ENCODE data around the gene GSK3B.
A peak's percentile ranks its signal among the peaks of the same experiment; 100 is the strongest.
"Not testable (repeated sequence)": the region's sequence is repeated elsewhere in the genome, so short reads cannot be mapped to it uniquely, and the experiment has no call there.

Gene GSK3B

DNA sequence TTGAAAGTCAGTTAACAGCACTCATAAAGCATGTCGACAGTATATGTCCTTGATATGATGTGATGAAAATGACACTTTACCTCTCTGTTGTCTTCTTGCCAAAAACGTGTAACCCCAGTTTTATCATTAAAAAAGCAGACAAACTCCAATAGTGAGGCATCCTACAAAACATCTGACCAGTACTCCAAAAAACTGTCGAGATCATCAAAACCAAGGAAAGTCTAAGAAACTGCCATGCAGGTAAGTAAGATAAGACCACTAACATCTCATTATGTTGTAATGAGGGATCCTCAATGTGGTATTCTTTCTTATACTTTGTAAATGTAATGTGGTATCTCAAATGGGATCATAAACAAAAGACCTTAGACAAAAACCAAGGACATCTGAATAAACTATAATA, 160.0 kb downstream of the GSK3B start:
- no peak for DNase-seq (ENCODE audit: low spot score)

DNA sequence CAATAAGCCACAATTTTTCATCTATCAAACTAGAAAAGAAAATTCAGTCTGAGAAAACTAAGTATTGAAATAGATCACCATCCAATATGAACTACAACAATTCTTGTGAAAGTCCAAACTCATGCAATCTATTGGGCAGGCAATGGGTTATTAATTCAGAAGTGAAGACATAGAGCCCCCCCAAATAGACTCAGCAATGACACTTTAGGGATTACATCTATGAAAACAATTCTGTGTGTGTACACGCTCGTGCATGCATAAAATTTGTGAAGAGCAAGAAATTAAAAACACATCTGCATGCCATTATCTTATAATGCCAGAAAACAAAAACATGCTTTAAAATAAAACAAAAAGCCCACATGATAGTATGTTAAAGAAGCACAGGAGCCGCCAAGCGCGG, 161.0 kb downstream of the GSK3B start:
- no peak for DNase-seq (ENCODE audit: low spot score)

DNA sequence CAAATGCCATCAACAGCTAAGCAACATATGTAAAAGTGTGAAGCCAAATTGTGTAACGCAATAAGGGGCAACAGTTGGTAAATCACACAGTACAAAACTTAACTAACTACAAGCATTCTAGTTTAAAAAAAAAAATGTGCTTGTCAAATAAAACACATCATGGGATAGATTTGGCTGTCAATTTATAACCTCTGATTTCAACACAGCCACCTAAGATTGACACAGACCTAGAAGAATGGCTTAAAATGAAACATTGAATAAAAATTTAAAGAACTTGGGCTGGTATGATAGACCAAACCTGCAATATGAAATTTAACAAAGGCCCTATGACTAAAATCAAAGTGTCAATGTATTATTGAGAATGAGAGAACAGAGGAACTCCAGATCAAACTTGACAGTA, 164.0 kb downstream of the GSK3B start:
- DNase-seq (ENCODE audit: low spot score), result no peak

DNA sequence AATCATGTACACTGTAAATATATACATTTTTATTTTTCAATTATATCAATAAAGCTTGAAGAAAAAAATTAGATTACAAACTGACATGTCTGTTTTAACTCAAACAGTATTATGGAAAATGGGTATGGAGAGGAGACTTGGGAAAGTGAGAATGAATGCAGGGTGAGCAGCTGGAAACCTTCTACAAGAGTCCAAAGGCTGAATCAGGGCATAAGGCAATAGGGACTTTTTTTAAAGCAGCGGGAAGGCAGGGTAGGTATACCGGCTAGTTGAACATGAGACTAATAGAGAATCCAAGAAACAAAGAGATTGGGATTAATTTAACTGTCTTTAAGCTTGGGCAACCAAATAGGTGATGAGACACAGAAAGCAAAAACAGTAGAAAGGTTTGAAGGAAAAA, 167.1 kb downstream of the GSK3B start:
- no peak for DNase-seq (ENCODE audit: low spot score)

DNA sequence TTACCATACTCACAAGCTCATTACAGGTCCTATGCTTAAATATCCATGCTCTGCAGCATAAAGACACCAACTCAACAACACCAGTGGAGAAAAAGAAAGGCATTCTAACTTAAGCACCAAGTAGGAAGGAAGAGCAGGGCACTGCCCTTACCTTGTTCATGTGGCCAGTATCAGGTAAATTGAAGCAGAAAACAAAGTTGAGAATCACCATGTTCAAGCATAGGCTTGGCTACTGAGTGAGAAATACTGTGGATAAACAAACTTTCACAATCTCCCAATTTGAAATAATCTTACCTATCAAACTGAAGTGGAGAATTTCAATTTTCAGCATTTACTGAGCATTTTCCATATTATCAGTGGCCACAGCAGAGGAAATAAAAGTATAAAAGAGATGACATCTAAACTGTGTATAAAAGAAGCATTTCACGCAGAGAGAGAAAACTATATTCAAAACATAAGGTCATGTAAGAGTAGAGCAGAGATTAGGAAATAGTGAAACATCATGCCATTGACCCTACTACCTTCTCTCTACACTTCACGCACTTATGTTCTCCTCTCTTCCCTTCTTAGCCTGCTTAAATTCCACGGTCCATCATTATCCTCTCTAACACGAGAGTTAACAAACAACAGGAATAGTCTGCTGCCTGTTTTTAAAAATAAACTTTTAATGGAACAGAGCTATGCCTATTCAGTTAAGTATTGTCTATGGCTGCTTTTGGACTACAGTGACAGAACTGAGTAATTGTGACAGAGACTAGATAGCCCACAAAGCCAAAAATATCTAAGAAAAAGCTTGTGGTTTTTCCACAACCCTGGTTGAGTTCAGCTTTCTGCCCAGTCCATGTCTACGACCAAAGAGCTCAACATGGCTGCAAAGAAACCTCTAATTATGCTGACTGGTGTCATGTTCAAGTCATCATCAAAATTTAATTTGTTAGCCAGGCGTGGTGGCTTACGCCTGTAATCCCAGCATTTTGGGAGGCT, 169.8 kb downstream of the GSK3B start:
- peak; percentile 25 for DNase-seq (ENCODE audit: low spot score)

DNA sequence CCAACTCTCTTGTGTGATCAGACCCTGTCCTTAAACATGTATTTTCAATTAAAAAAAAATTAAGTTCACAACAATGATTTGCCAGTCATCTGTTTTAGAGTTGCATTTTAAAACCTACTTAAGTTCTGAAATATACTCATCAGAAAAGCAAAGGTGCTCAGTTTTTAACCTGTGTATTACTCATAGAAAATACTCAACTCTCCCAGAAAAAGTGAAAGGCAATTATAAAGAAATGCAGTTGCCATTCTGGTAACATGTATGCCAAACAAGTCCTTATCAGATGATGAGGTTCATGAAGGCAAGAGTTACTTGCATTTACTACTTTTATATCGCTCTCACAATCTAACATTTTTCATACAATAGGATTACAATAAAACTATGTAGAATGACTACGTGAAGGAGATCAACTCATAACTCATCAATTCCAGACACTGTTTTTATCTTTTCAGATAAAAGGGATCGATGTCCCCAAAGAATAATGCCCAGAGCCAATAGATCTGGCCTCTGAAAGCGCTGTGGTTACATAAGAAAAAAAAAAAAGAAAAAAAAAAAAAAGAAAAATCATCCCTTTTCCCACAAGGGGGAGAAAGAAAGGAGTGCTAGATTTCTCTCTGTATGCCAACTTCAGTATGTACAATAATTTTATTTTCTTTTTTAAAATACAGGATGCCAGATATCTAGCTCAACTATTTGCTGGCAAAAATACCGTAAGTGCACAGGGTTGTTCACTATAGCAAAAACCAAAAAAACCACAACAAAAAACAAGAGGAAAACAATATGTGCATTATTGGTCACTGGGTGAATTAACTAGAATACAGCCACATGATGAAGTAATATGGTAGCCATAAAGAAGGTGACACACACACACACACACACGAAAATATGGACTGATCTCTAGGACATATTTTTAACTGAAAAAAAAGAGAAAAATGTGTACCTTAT, 175.0 kb downstream of the GSK3B start:
- DNase-seq (ENCODE audit: low spot score), result no peak

DNA sequence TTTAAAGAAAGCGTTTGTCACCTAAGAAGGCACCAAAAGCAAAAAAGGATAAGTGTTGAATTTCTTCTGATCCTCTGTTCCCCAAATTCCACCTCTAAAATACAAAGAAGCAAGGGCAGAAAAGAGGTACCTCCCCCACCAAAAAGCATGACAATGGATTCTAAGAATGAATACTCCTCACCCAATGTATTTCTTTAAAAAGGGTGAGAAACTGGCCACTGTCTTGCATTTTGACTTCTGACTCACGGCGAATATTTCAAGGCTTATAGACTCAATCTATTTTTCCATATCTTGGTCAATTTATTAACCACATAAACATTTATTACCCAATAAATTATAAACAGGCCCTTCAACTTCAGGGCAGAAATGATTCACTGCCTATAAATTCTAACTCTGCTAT, 181.2 kb downstream of the GSK3B start:
- DNase-seq (ENCODE audit: low spot score), result no peak

DNA sequence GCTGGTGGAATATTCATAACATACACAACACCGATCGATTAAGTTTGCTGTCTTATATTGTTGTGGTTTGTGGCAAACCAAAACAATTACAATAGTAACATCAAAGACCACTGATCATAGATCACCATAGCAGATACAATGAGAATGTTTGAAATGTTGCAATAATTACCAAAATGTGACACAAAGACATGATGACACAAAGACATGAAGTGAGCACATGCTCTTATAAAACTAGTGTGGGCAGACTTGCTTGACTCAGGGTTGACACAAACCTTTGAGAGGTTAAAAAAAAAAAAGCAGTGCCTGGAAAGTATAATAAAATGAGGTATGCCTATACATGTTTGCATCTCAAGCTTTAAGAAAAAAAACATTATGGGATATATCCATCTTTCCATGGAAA, 182.0 kb downstream of the GSK3B start:
- DNase-seq (ENCODE audit: low spot score), result no peak

DNA sequence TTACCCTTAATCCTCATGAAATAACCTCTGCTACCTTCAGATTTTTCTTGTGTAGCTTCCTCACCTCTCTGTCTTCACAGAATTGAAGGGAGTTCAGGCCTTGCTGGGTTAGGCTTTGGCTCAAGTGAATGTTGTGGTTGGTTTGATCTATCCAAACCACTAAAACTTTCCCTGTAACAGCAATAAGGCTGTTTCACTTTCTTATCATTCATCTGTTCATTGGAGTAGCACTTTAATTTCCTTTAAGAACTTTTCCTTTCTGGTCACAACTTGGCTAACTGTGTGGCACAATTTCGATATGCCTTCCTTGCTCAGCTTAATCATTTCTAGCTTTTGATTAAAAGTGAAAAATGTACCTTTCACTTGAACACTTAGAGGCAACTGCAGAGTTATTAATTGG, 182.5 kb downstream of the GSK3B start:
- no peak for DNase-seq (ENCODE audit: low spot score)

DNA sequence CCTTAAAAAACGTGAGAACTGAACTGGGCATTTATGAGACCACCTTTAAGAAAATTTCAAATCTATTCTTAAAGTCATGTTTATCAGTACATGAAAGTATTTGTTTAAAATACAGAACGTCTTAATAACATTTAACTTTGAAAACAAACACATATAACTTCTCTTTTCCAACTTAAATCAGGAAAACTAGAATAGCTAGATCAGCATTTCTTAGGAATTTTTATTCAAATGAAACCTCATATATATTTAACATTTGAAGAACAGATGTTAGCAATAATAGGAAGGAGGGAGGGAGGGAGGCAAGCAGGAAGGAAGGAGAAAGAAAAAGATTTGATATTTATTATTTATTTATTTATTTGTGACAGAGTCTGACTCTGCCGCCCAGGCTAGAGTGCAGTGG, 192.2 kb downstream of the GSK3B start:
- no peak for DNase-seq (ENCODE audit: low spot score)

DNA sequence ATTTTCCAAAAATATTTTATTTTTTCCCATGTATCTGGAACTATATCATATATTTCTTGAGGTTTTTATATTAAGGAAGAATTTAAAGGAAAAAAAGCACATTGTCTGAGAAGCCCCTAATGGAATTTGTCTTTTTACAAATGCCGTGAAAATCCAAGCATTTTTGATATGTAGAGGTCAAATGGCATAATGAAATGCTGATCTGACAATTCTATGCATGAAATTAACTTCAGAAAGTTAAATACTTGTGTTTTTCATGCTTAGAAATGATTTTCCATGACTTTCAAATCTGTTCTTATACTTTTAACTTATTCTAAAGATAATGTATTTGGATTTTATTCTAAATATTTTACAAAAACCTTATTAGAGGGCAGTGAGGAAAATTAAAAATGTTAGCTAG, 193.1 kb downstream of the GSK3B start:
- DNase-seq (ENCODE audit: low spot score), result no peak

DNA sequence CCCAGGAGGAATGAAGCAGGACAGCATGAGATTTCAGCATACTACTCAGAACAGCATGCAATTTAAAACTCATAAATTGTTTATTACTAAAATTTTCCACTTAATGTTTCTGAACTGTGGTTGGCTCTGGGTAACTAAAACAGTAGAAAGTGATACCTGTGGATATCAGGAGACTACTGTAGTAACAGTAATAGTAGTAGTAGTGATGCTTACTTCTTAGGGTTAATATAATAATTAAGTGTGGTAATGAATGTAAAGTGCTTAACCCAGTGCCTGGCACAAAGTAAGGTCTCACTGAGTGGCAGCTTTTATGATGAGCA, 195.1 kb downstream of the GSK3B start:
- no peak for DNase-seq (ENCODE audit: low spot score)

DNA sequence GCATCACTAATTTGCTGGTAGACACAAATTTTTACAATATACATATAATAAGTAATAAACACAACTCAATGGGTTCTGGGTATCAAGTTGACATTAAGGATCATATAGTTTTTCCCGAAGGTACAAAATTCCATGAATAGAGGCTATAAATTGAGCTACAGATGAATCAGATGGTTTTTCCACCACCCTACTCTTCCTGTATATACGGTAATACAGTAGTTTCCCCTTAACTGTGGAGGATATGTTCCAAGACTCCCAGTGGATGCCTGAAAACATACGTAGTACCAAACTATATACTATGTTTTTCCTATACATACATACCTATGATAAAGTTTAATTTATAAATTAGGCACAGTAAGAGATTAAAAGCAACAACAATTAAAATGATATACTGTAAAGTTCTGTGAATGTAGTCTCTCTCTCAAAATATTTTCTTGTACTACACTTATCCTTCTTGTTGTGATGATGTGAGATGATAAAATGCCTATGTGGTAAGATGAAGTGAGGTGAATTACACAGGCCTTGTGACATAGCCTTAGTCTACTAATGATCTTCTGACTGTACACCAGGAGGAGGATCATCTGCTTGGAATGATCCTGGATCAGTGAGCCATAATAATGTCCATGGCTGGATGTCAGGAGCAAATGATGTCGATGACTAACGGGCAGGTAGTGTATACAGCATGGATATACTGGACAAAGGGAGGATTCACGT, 195.6 kb downstream of the GSK3B start:
- peak; percentile 19 for DNase-seq (ENCODE audit: low spot score)

DNA sequence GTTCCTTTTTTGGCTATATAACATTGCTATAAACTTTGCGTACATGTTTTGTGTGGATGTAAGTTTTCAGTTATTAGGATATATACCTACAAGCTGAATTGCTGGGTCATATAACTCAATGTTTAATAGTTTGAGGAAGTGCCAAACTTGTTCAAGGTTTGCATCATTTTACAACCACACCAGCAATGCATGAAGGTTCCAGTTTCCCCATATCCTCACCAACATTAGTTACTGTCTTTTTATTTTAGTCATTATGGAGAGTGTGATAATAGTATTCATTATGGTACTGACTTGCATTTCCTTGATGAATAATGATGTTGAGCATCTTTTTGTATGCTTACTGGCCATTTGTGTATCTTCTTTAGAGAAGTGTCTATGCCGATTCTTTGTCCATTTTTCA, 200.1 kb downstream of the GSK3B start:
- no peak for DNase-seq (ENCODE audit: low spot score)

DNA sequence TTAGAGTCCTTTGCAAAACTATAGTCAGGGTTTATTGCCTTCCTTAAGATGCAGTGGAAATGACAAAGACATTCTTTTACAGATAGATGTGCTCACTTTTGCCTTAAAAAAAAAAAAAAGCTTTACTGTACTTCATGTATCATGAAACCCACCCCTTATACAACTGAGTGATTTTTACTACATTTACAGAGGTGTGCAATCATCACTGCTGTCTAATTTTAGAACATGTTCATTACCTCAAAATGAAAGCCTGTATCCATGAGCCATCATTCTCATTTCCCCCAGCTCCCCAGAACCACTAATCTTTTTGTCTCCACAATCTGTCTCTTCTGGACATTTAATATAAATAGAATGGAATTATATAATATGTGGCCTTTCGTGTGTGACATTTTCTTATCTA, 200.5 kb downstream of the GSK3B start:
- DNase-seq (ENCODE audit: low spot score), result no peak

DNA sequence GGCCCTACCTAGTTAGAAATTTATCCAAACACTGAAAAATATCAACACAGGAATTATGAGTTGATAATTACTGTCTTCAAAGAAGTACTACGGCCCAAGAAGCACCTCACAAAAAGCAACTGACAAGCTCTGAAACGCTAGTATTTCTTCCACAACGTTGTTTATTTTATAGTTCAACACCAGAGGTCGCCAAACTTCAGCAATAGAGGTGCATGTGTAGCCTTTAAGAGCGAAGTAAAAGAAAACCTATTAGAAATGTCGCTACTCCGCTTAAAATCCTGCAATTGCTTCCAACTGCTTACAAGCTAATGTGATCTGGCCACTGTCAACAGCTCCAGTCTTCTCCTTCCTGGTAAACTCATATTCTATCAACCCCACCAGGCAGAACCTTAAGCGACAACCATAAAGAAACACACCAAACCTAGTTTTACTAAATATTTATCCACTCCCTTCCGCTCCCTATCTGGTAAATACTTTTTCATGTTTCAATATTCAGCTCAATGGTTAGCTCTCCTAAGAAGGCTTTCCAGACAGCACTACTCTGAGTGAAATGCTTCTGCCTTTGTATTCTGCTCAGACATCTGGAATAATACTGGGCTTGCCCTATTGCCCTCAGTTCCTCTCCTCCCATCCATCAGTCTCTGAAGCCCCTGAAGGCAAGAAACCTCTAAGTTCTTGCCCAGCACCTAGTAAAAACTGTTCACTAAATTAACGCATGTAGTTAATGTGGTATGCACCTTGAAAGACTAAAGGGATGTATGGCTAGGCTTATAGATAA, 202.1 kb downstream of the GSK3B start:
- DNase-seq (ENCODE audit: low spot score), result peak; percentile 73

DNA sequence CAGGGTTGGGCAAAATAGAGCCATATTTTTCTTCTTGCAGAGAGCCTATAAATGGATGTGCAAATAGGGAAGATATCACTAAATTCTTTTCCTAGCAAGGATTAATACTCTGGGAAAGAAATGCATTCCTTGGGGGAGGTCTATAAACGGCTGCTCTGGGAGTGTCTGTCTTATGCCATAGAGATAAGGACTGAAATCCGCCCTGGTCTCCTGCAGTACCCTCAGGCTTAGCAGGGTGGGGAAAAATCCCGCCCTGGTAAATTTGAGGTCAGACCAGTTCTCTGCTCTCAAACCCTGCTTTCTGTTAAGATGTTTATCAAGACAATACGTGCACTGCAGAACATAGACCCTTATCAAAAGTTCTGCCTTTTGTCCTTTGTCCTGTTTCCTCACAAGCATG, 205.6 kb downstream of the GSK3B start:
- not testable (repeated sequence) for DNase-seq (ENCODE audit: low spot score)

DNA sequence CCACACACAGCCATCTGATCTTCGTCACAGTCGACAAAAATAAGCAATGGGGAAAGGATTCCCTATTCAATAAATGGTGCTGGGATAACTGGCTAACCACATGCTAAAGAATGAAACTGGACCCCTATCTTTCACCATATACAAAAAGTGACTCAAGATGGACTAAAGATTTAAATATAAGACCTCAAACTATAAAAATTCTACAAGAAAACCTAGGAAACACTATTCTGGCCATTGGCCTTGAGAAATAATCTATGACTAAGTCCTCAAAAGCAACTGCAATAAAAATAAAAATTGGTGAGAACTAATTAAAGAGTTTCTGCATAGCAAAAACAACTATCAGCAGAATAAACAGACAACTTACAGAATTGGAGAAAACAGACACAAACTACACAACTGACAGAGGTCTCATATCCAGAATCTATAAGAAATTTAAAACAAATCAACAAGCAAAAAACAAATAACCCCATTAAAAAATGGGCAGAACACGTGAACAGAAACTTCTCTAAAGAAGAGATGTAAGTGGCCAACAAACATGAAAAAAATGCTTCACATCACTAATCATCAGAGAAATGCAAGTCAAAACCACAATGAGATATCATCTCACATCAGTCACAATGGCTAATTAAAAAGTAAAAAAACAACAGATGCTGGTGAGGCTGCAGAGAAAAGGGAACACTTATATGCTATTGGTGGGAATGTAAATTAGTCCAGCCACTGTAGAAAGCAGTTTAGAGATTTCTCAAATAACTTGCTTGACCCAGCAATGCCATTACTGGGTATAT, 208.3 kb downstream of the GSK3B start:
- no peak for DNase-seq (ENCODE audit: low spot score)

DNA sequence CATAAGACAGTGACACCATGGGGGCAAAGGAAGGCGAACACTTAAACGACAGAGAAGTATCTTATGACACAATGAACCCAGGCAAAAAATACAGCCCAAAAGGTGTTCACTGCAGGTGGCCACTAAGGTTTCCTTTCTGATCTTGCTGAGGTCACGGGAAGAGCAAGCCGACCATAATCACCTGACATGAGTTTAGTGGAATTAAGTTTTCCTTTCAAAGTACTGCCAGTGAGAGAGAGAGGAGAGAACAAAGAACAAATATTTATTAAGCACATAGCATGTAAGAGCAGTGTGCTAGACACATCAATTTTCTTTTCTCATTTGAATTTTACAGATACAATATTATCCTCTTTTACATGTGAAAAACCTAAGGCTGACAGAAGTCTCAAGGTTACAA, 210.1 kb downstream of the GSK3B start:
- no peak for DNase-seq (ENCODE audit: low spot score)

DNA sequence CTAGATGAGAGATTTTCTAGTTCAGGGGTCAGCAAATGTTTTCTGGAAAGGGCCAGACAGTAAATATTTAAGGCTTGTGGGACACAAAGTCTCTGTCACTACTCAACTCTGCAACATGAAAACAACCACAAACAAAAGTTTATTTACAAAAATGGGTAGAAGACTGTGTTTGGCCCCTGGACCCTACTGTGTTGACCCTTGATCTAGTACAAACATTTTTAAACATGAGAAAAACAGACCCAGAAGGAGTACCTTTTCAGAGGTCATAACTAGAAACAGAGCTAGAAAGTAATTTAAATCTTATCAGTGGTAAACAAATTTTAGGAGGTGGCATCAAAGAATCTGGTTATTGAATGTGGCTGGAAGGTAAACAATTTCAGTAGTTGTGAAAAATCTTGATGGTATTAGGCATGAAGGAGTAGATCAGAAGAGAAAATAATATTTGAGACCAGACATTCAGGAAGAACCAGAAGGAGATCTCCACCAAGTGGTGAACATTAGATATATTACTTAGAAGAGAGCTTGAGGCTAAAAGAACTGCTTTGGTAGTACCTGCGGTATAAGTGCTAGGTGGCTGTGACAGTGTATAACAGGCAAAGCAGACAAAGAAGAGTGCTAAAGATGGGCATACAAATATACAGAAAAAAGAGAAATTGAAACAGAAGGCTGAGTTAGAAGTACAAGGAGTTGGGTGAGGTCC, 210.6 kb downstream of the GSK3B start:
- no peak for DNase-seq (ENCODE audit: low spot score)
